H4 (cell line): ENCODE measurements around the gene NAP1L1. TPM values are rescaled to one million over a fixed set of nuclear protein-coding genes. Genes with fewer than 3 reads are reported as not detected.
A peak's percentile ranks its signal among the peaks of the same experiment; 100 is the strongest.

Experiments
- DNase-seq: peaks from one replicate; pipeline ENCODE4 v3.0.0-alpha.2; 2015; ENCODE audit warnings: low spot score
- total RNA-seq: library from RNA; depleted of rRNA; stranded (reverse); fragments of >200 nt; shearing (Covaris generic); gene quantifications from 2 replicates; pipeline ENCODE4 v1.2.3, GENCODE V29; 2014

NAP1L1 gene
- total RNA-seq, 1 experiment from 2014 or later, result 299 TPM

DNA sequence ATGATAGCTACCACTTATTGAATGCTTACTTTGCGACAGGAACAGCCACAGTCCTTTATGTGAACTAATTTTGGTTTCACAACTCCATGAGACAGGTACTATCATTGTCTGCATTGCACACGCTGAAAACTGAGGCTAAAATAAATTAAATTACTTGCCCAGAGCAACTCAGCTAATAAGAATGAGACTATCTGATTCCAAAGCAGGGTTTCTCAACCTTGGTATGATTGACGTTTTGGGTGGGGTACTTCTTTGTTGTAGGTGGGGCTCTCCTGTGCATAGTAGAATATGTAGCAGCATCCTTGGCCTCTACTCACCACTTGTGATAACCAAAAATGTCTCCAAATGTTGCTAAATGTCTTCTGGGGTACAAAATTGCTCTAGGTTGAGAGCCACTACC is 62.0 kb downstream of the NAP1L1 start:
- no peak for DNase-seq

DNA sequence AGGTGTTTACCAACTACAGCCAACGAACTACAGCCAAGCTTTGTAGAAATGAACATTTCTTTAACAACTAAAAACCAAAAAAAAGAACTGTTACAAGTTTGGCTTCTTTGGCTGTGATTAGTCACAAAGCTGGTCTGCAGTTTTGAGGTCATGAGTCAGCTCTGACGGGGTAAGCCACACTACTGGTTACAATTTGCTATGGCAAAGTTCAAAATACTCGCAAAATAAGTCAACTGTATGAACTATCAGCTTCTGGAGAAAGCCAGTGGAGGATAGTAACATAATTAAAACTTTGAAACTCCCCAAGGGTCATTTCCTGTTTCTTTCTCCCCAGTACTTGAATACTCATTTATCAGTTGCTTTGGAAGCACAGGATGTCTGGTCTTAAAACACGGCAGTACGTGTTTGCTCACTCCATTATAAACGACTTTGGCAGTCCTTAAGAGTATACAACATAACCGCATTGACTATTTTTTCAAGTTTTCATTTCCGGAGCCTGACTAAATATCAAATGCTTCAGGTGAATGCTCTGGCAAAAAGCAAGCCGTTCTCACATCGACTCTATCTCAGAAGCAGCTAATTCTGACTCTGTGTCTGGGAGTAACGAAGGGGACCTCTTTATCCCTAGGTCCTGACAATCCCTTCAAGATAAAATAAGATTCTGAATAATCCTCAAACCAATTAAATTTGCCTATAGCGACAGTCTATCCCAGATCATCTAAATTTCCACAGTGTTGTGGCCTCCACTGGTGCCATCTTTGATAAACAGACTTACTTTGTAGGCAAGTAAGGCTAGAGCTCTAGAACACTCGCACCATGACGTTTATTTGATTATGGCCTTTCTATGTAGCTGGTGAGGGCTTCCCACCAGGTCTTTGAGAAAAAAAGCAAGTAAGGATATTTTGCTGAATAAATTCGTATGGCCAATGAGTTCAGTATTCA is 63.5 kb downstream of the NAP1L1 start:
- DNase-seq, result peak; percentile 97

DNA sequence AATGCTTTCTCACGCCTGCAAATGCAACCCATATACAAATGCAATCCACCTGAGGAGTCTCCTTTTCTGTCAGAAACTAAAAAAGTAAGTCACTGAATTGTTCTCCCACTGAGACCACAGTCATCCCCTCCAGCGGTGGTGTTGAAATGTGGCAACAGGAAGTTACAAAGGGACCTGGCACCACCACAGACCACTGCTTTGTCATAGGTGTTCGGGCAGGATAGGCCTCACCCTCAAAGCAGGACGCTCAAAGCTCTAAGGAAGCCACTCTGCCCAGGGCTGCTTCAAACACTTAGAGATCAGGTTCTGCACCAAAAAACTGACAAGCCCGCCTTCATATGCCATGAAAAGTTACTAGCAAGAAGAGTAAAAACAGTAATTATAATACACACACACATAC is 64.2 kb downstream of the NAP1L1 start:
- DNase-seq, result peak; percentile 94

DNA sequence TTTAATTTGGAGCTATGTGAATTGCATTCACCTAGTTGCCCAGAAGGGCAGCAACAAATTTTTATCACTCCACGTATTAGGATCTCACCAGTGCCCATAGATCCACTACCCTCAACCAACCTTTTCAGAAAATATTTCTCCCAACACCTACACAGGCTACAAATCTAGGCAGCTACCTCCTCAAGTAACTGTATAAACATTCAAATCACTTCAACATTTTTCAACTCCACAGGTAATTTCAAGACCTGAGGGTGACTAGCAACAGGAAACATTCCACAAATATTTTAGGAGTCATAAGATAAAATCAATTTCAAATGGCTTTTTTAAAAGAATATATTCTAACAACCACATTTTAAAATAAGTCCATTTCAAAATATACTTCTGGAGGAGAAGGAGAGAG is 65.8 kb downstream of the NAP1L1 start:
- DNase-seq, result no peak

DNA sequence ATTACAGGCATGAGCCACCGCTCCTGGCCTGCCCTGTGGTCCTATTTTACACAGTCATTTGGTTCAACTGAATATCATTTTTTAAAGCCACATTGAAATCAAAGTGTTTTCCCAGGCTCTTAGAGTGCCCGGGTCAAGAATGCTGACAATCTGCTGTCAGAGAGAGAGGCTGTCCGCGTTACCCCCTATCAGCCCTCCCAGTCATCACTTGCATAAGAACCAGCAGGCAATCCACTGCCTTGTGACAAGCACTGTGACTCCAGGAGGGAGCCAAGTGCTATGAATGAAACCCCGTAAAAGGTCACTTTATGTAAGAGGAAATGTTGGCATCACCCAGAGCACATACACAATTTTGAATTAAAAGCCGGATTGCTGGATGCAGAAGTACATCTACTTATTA is 66.4 kb downstream of the NAP1L1 start:
- DNase-seq, result peak; percentile 55

DNA sequence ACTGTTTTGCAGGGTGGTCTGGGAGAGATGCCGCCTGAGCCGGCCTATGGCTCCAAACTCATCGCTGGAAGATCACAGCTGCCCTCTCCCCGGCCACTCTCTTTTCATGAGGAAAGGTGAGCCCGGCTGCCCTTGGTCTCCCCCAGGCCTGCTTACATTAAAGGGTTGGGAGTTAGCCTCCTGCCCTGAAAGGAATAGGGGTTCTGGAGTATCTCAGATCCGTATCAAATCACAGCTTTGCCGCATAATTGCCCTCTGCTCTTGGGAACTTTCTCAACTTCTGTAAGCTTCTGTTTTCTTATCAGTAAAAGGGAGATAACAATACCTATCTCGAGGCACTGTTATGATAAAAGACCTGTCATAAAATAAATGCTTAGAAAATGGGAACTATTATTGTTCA is 70.5 kb downstream of the NAP1L1 start:
- no peak for DNase-seq

DNA sequence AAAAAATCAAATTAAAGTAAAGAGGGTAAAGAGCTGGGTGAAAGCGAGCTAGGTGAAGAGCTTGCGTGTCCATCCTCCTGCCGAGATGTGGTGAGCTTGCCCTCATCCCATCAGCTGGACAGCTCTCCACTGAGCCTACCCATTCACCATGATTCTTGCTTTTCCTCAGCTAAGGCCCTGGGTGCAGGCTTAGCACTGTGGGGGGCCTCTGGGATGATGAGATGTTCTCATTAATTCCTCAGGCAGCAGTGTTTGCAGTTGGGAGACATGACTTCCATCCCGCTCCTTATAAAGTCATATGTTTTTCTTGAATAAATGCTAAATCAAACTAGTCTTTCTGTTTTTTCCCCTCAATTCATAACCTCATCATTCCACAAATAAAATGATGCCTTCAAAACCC is 70.9 kb downstream of the NAP1L1 start:
- DNase-seq, result no peak

DNA sequence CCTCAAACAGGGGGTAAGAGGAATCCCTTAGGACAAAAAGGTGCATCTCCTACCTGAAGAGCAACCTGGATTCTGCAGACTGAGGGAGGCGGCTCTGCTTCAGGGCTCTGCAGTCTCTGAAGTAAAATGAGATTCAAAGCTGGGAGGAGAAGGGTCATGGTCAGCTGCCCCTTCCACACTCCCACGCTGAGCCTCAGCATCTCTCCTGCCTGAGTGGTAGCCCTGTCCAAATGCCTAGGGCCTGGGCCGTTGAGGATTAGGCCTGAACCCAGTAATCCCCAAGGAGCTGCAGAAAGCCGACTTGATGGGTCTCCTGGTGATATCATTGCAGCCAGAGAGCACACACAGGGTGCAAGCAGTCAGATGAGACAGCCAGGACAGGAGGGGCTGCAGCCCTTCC is 71.8 kb downstream of the NAP1L1 start:
- no peak for DNase-seq

DNA sequence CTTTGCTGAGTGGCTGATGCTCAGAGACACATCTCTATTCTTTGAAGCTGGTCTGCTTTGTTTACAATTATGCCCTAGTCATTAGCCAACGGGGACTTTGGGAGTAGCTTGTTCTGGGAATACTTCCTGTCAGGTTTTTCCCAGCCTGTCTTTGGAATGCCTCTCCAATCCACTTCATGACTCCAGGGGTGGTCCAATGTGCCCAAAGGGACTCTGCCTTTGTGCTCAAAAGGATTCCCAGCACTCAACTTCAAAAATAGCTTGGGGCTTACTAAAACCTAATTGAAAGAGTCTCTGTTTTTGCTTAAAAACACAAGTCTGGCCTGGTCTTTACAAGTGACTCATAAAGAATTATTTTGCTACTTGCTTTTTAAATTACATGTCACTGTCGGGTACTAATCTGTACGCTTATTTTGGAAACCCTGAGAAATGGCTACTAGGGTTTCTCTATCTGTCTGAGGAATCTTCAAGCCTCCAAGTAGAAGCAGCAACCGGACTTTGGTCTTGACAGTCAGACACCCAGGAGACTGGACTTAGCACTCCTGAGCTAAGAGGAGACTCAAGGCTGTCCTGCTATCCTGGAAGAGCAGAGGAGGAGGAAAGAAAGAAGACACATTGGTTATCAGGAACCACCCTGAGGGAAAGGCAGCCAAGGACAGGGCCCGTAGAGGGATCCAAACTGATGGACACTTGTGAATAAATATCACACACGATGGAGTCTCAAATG is 73.6 kb downstream of the NAP1L1 start:
- peak; percentile 37 for DNase-seq

DNA sequence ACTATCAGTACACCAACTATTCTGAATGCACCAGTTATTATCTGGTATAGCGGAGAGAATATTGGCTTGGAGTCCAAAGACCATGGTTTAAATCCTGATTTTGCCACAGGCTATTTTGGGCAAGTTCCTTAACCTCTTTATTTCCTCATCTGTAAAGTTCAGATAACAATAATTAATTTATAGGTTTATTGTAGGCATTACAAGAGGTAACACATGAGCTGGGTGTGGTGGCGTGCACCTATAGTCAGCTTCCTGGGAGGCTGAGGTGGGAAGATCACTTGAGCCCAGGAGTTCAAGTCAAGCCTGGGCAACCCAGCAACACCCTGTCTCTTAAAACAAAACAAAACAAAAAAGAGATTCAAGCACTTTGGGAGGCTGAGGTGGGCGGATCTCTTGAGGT is 76.1 kb downstream of the NAP1L1 start:
- DNase-seq, result no peak

DNA sequence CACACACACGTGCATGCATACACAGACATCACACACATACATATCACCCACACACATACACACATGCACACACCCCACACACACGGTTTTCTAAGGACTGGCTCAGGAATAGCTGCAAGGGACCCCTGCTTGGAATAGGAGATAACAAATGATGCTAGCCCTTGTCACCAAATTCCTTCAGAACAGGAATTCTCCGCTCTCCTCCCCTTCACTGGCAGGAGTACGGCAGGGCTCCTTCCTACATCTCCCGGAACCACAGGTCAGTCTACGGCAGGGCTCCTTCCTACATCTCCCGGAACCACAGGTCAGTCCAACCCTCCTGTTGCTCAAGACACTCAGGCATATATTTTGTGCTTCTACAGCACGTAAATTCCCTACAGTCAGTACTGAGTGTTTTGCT is 76.8 kb downstream of the NAP1L1 start:
- no peak for DNase-seq

DNA sequence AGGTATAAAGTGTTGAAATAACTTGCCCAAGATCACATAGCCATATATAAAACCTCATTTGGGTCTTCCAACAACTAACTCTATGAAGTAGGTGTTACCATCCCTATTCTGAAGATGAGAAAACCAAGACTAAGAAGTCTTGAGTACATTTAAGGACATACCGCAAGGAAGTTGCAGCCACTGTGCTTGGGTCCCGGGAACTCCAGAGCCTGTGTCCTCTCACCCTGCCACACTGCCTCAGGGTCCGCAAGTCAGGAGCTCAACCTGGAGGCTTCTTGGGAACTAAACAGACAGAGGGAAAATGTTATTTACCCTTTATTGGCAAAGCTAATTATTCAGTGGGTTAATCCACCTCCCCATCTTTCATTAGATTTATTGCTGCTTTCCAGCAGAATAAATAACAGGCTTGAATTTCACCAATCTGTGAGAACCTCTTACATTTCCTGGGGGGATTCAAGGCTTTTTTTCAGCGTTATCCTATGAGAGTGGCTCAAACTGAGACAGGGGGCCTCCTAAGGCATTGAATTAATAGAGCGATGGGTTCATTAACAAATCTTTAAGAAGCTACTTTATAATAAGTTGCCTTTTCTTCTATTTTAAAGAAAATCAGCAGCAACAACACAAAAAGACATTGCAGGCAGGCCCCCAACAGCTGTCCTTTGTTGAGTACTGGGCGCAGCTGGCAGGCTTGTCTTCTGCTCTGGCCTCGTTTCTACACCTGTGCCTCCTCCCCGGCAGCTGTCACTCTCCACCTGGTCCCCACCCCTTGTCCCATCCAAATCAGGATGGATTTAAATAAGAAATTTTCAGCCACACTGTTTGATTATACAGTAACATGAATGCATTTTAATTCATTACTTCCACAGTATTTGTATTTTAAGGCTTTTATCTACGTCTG is 78.2 kb downstream of the NAP1L1 start:
- no peak for DNase-seq

DNA sequence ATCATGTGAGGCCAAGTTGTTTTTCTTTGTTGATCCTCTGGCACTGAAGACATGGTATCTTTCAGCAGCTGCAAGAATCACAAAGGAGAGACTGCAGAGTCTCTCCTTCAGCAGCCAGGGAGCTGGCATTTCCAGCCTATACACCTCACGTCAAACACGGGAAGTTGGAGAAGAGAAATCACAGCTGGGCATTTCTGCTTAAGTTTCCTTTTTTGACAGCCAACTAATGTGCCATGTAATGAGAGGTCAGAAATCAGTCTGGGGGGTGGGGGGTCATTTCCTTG is 81.2 kb downstream of the NAP1L1 start:
- no peak for DNase-seq

DNA sequence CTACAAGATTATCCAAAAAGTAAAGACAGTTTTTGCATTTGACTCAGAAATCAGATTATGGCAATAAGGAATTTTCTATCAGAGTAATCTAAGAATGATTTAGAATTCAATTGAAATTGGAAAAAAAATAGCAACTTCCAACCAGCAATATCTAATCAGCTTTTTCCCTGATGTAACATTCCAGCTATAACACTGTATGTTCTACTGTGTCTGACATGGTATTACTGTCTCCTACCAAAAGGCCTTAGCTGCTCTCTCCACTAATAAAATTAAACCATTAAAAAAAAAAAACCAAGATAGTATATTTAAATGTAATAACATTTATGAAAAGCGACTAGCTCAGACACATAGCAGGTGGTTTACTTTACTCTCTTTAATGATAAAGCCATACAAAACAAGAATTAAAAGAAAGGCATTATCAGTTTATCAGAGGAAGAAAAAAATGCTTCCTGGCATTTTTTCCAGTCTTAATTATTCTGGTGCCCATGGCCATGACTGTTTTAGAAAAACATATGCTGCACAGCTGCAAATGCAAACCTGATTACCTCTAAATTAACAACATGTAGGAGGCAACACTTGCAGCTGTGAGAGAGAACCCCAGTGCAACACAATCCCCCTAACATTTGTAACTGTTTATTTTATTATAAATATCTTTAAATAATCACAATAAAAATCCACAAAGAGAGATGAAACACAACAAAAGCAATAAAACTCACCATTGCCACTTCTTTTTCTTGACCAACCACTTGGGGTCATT is 81.7 kb downstream of the NAP1L1 start:
- DNase-seq, result no peak

DNA sequence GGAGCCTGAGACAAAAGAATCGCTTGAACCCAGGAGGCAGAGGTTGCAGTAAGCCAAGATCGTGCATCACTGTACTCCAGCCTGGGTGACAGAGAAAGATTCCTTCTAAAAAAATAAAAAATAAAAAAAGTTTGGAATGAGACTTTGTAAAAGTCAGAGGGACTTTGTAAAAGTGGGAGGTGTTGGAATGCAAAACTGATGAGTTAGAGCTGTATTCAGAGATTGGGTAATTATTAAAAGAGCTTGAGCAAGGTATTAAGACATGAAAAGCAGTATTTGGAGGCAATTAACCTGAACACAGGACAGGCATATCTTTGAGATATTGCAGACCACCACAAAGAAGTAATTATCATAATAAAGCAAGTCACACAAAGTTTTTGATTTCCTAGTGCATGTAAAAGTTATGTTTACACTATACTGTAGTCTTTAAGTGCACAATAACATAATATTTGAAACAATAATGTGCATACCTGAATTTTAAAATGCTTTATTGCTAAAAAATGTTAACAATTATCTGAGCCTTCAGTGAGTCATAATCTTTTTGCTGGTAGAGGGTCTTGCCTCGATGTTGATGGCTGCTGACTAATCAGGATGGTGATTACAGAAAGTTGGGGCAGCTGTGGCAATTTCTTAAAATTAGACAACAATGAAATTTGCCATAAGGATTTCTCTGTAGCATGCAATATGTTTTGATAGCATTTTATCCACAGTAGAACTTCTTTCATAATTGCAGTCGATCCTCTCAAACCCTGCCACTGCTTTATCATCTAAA is 86.0 kb downstream of the NAP1L1 start:
- DNase-seq, result no peak

DNA sequence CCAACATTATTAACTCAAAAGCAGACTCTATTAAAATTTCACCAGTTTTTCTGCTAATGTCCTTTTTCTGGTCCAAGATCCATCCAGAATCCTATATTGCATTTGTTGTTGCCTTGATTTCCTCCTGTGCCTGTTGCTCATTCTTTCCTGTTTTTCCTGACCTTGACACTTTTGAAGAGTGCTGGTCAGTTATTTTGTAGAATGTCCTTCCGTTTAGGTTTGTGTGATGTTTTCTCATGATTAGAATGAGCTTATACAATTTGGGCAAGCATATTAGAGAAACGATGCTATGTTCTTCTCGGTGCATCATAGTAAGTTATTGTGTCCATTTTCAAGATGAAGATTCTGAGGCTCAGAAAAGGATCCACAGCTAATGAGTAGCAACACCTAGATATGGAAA is 86.8 kb downstream of the NAP1L1 start:
- DNase-seq, result no peak

DNA sequence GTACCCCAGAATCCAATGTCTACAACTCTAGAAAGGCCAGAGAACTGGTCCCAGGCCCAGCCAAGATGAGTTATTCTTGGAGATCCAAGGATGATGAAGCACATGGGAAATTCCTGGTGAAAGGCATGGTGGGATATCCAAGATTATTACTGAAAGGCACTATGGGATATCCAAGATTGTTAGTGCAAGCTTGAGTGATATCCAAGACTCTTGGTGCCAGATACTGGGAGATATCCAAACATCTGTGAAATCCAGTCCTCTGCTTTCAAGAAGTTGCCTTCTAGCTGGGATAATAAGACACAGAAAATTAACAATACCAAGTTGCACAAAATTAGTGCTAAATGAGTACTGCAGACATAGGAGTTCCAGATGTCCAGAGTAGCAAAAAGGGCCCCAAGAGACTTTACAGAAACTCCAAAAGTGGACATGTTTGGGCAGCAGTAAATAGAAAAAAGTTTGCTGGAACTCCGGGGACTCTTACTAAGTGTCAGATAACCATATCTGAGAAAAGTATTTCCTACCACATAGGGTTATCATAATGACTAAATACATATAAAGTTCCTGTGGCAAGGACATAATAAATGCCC is 87.5 kb downstream of the NAP1L1 start:
- DNase-seq, result no peak

DNA sequence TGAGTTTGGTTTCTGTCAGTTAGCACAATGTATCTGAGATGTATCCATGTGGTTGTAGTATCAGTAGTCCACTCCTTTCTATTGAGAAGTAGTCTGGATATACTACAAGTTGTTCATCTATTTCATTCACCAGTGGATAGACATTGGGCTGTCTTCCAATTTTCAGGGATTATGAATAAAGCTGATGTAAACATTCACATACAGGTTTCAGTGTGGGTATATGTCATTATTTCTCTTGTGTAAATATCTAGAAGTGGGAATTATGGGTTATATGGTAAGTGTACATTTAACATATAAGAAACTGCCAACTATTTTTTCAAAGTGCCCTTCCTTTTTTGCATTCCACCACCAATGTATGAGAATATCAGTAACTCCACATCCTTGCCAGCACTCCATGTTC is 88.8 kb downstream of the NAP1L1 start:
- no peak for DNase-seq

DNA sequence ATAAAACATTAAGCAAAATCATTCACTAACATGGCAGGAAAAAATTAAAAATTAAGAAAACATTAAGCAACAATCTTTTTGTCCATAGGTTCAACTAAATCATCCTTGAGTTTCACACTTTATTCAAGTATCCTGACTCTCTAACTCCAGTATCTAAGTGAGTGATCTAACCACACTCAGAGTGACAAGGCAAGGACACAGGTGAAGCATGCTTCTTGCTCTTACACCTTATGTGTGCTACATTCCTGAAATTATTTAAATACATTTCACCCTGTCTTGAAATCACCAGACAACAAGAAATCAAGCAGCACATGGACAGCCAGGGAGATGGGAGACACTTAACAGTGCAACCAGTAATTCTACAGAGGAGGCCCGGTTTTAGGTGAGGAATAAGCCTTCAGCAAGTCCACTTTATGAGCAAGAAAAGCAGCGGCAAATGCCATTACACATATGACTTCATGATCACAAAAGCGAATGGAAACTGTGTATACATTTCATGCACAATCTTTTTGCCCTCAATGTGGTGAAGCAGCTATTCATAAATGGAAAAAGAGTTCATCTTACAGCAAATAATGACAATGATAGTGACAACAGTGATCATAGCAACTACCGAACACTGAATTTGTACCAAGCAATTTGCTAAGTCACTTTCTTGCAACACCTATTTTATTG is 90.3 kb downstream of the NAP1L1 start:
- DNase-seq, result no peak

DNA sequence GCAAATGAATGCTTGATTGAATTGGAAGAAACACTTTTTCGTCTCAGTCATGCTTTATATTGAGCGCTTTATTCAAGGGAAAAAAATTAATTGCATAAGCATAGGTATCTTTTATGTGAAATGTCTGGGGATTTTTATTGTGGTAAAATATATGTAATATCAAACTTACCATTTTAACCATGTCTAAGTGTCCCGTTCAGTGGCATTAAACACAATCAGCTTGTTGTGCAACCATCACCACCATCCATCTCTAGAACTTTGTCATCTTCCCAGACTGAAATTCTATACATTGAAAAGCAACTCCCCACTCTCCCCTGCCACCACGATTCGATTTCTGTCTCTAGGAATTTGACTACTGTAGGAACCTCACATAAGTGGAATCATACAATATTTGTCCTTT is 92.7 kb downstream of the NAP1L1 start:
- no peak for DNase-seq
